ENCODE results near the gene MEIOB.

The MEIOB gene

GRCh38 chr16:1874854-1875253, 2.9 kb upstream of the MEIOB start:
- no peak for DNase-seq

GRCh38 chr16:1870365-1871082, 1.4 kb downstream of the MEIOB start:
- DNase-seq, result no peak

GRCh38 chr16:1865902-1866690, 5.9 kb downstream of the MEIOB start:
- no peak for DNase-seq

- no peak for DNase-seq
Observed at GRCh38 chr16:1863681-1864460, 8.1 kb downstream of the MEIOB start.

GRCh38 chr16:1862394-1862793, 9.6 kb downstream of the MEIOB start:
- DNase-seq, result no peak

- no peak for DNase-seq
Observed at GRCh38 chr16:1861730-1862129, 10.2 kb downstream of the MEIOB start.

GRCh38 chr16:1859650-1860049, 12.3 kb downstream of the MEIOB start:
- no peak for DNase-seq

- no peak for DNase-seq
Observed at GRCh38 chr16:1858189-1858865, 13.6 kb downstream of the MEIOB start.

GRCh38 chr16:1857433-1858097, 14.4 kb downstream of the MEIOB start:
- no peak for DNase-seq

- DNase-seq, result no peak
Observed at GRCh38 chr16:1851793-1852192, 20.2 kb downstream of the MEIOB start.

- no peak for DNase-seq
Observed at GRCh38 chr16:1850981-1851380, 21.0 kb downstream of the MEIOB start.

- no peak for DNase-seq
Observed at GRCh38 chr16:1846416-1846815, 25.5 kb downstream of the MEIOB start.

- DNase-seq, result no peak
Observed at GRCh38 chr16:1845985-1846384, 26.0 kb downstream of the MEIOB start.

GRCh38 chr16:1839554-1839953, 32.4 kb downstream of the MEIOB start:
- no peak for DNase-seq

- no peak for DNase-seq
Observed at GRCh38 chr16:1834096-1834495, 37.9 kb downstream of the MEIOB start.

GRCh38 chr16:1832838-1833454, 39.0 kb downstream of the MEIOB start:
- DNase-seq, result no peak

GRCh38 chr16:1831186-1832075, 40.5 kb downstream of the MEIOB start:
- no peak for DNase-seq

- DNase-seq, result no peak
Observed at GRCh38 chr16:1830213-1830612, 41.8 kb downstream of the MEIOB start.

GRCh38 chr16:1828645-1829410, 43.1 kb downstream of the MEIOB start:
- no peak for DNase-seq
